H9 (cell line): ENCODE data around the gene GMPS. TPM values are rescaled to one million over a fixed set of nuclear protein-coding genes. Genes with fewer than 3 reads are reported as not detected.

Source experiments
- DNase-seq: peaks from one replicate; pipeline ENCODE4 v3.0.0-alpha.2; 2017
- H2AFZ ChIP-seq: one replicate; pipeline ENCODE4 v1.6.1; 2013; ENCODE audit warnings: mild to moderate bottlenecking, low read length, control low read depth, moderate library complexity
- H2AK5ac ChIP-seq: 2 replicates; pipeline ENCODE4 v1.6.1; 2013; ENCODE audit warnings: low read length, control low read depth, mixed read lengths; ENCODE audit not compliant: insufficient read length
- H2BK120ac ChIP-seq: one replicate; pipeline ENCODE4 v1.6.1; 2013; ENCODE audit warnings: low read depth, mild to moderate bottlenecking, low read length, control low read depth, inconsistent platforms; ENCODE audit not compliant: poor library complexity, severe bottlenecking
- H2BK12ac ChIP-seq: 2 replicates; pipeline ENCODE4 v1.6.1; 2013; ENCODE audit warnings: low read length, control low read depth, mixed read lengths, low read depth; ENCODE audit not compliant: insufficient read length
- H2BK15ac ChIP-seq: 2 replicates; pipeline ENCODE4 v1.6.1; 2013; ENCODE audit warnings: low read depth, low read length, control low read depth
- H2BK20ac ChIP-seq: one replicate; pipeline ENCODE4 v1.6.1; 2013; ENCODE audit warnings: low read depth, mild to moderate bottlenecking, low read length, control low read depth, inconsistent platforms; ENCODE audit not compliant: poor library complexity, severe bottlenecking
- H2BK5ac ChIP-seq: 2 replicates; pipeline ENCODE4 v1.6.1; 2013; ENCODE audit warnings: low read length, control low read depth, mixed read lengths; ENCODE audit not compliant: insufficient read length
- H3K14ac ChIP-seq: 2 replicates; pipeline ENCODE4 v1.6.1; 2013; ENCODE audit warnings: low read length, control low read depth; ENCODE audit not compliant: insufficient read depth
- H3K18ac ChIP-seq: 2 replicates; pipeline ENCODE4 v1.6.1; 2013; ENCODE audit warnings: low read depth, mild to moderate bottlenecking, mixed read lengths, low read length, control low read depth; ENCODE audit not compliant: insufficient read length
- H3K23ac ChIP-seq: 2 replicates; pipeline ENCODE4 v1.6.1; 2013; ENCODE audit warnings: low read length, control low read depth, mixed read lengths, low read depth; ENCODE audit not compliant: insufficient read length
- H3K23me2 ChIP-seq: 2 replicates; pipeline ENCODE4 v1.6.1; 2013; ENCODE audit warnings: low read depth, mild to moderate bottlenecking, mixed read lengths, low read length, control low read depth; ENCODE audit not compliant: insufficient read length, poor library complexity, severe bottlenecking
- H3K27ac ChIP-seq: 2 replicates; pipeline ENCODE4 v1.5.1; 2013; ENCODE audit warnings: low read length, control low read depth, mixed read lengths, low read depth; ENCODE audit not compliant: insufficient read length
- H3K27me3 ChIP-seq: 2 replicates; pipeline ENCODE4 v1.6.1; 2013; ENCODE audit warnings: low read length, control low read depth, inconsistent platforms; ENCODE audit not compliant: insufficient read depth
- H3K4ac ChIP-seq: 2 replicates; pipeline ENCODE4 v1.6.1; 2013; ENCODE audit warnings: low read depth, mild to moderate bottlenecking, control low read depth, inconsistent platforms, low read length, moderate library complexity
- H3K4me1 ChIP-seq: 2 replicates; pipeline ENCODE4 v1.6.1; 2013; ENCODE audit warnings: low read length, control low read depth, inconsistent platforms; ENCODE audit not compliant: insufficient read depth
- H3K4me2 ChIP-seq: 2 replicates; pipeline ENCODE4 v1.6.1; 2013; ENCODE audit warnings: low read length, control low read depth, mixed read lengths; ENCODE audit not compliant: insufficient read length, insufficient read depth
- H3K56ac ChIP-seq: 2 replicates; pipeline ENCODE4 v1.6.1; 2013; ENCODE audit warnings: low read depth, mild to moderate bottlenecking, mixed read lengths, low read length, control low read depth; ENCODE audit not compliant: insufficient read length
- H3K79me1 ChIP-seq: 2 replicates; pipeline ENCODE4 v1.6.1; 2013; ENCODE audit warnings: low read depth, mild to moderate bottlenecking, moderate library complexity, low read length, control low read depth, inconsistent platforms; ENCODE audit not compliant: insufficient read depth, poor library complexity, severe bottlenecking
- H3K79me2 ChIP-seq: 2 replicates; pipeline ENCODE4 v1.6.1; 2013; ENCODE audit warnings: low read length, control low read depth, inconsistent platforms; ENCODE audit not compliant: insufficient read depth
- H3K9ac ChIP-seq: 2 replicates; pipeline ENCODE4 v1.6.1; 2013; ENCODE audit warnings: low read length, control low read depth, mixed read lengths; ENCODE audit not compliant: insufficient read length; ENCODE audit errors: extremely low read depth
- H3K9me3 ChIP-seq: one replicate; pipeline ENCODE4 v1.6.1; 2013; ENCODE audit warnings: low read depth, low read length, inconsistent platforms; ENCODE audit not compliant: control insufficient read depth
- H3T11ph ChIP-seq: one replicate; pipeline ENCODE4 v1.6.1; 2013; ENCODE audit warnings: mild to moderate bottlenecking, low read length, control low read depth, inconsistent platforms
- H4K20me1 ChIP-seq: one replicate; pipeline ENCODE4 v1.6.1; 2013; ENCODE audit not compliant: control insufficient read depth, insufficient read length, insufficient read depth
- H4K5ac ChIP-seq: 2 replicates; pipeline ENCODE4 v1.6.1; 2013; ENCODE audit warnings: low read depth, mild to moderate bottlenecking, mixed read lengths, low read length, control low read depth; ENCODE audit not compliant: insufficient read length
- H4K8ac ChIP-seq: replicated peaks from 2 replicates; pipeline ENCODE4 v1.6.1; 2013; ENCODE audit warnings: low read length, control low read depth, mixed read lengths, low read depth; ENCODE audit not compliant: insufficient read length
- H4K91ac ChIP-seq: 2 replicates; pipeline ENCODE4 v1.6.1; 2013; ENCODE audit warnings: low read depth, mild to moderate bottlenecking, moderate library complexity, mixed read lengths, low read length, control low read depth; ENCODE audit not compliant: insufficient read length
- H3K27ac Mint-ChIP-seq, 3 experiments: 2 replicates in 2 of 3; 3 replicates in 1 of 3; pipeline ENCODE4 v1.8.0; 2020 to 2021; ENCODE audit warnings: mixed read lengths in 3 of 3, mild to moderate bottlenecking in 1 of 3, moderate library complexity in 1 of 3
- H3K27me3 Mint-ChIP-seq: 2 replicates; pipeline ENCODE4 v1.8.0; 2021; ENCODE audit warnings: low read depth, mild to moderate bottlenecking, moderate library complexity, mixed read lengths
- H3K36me3 Mint-ChIP-seq, 3 experiments: 2 replicates in 2 of 3; 3 replicates in 1 of 3; pipeline ENCODE4 v1.8.0; 2020 to 2021; ENCODE audit warnings: low read depth in 3 of 3, mixed read lengths in 3 of 3; ENCODE audit not compliant: insufficient read depth in 1 of 3
- H3K4me1 Mint-ChIP-seq, 2 experiments: 2 replicates each; pipeline ENCODE4 v1.8.0; 2020; ENCODE audit warnings: mixed read lengths in 2 of 2
- H3K4me3 Mint-ChIP-seq, 2 experiments: 2 replicates in 1 of 2; 3 replicates in 1 of 2; pipeline ENCODE4 v1.8.0; 2020 to 2021; ENCODE audit warnings: mild to moderate bottlenecking in 2 of 2, mixed read lengths in 2 of 2, moderate library complexity in 1 of 2
- H3K9me3 Mint-ChIP-seq, 2 experiments: 2 replicates in 1 of 2; 3 replicates in 1 of 2; pipeline ENCODE4 v1.8.0; 2020; ENCODE audit warnings: mild to moderate bottlenecking in 2 of 2, mixed read lengths in 2 of 2, moderate library complexity in 1 of 2
- CTCF ChIP-seq: fragments of 200-600 bp; sonication (generic); conservative IDR thresholded peaks from 3 replicates; pipeline ENCODE4 v1.8.0; 2021; ENCODE audit warnings: antibody characterized with exemption, mild to moderate bottlenecking
- WGBS: extraction: QIAGEN DNeasy Blood & Tissue Kit; methylation state at CpG from one replicate; pipeline ENCODE4 v1.1.7; 2013; ENCODE audit warnings: missing lambda C conversion rate, low lambda C conversion rate, mixed read lengths; ENCODE audit not compliant: insufficient read length; ENCODE audit errors: extremely low coverage; 5-methylcytosine and 5-hydroxymethylcytosine counted together
- total RNA-seq: library from RNA; stranded (reverse); gene quantifications from 2 replicates; pipeline ENCODE4 v1.2.1, GENCODE V29; 2021

GMPS gene
- total RNA-seq, 1 experiment from 2014 or later = 142 TPM

GRCh38 chr3:155981669-155982068, 111.2 kb downstream of the GMPS start:
- no peak overlapping the region for H3K56ac ChIP-seq
- no peak overlapping the region for H4K91ac ChIP-seq
- peaks cover 4% of the 10 kb centered on the region for H3K4me1 ChIP-seq
- no peak overlapping the region for H3K23ac ChIP-seq
- H2BK15ac ChIP-seq = no peak overlapping the region
- no peaks in the 10 kb centered on the region for H3K9me3 ChIP-seq
- H2BK12ac ChIP-seq = no peak overlapping the region
- TF ChIP-seq CTCF = no peak
- H2BK5ac ChIP-seq = no peak overlapping the region
- no peak overlapping the region for H3K18ac ChIP-seq
- H3K4me2 ChIP-seq = no peak overlapping the region
- Mint-ChIP-seq H3K9me3 (no peaks in the 10 kb centered on the region; a peak in 2 of 5 replicates), H3K27ac (no peak overlapping the region), H3K27me3 (no peaks in the 10 kb centered on the region), H3K36me3 (no peaks in the 10 kb centered on the region), H3K4me3 (no peak overlapping the region), H3K4me1 (peaks cover 11 to 13% of the 10 kb centered on the region in 2 experiments; a peak in 3 of 4 replicates)
- no peak for DNase-seq
- no peak overlapping the region for H2AFZ ChIP-seq
- WGBS = no CpG with 5 or more reads among the region's 3 CpGs
- H3K23me2 ChIP-seq = no peaks in the 10 kb centered on the region
- no peak overlapping the region for H2BK120ac ChIP-seq
- H3K9ac ChIP-seq = no peak overlapping the region
- no peak overlapping the region for H2AK5ac ChIP-seq
- no peak overlapping the region for H3K4ac ChIP-seq
- H3T11ph ChIP-seq = no peak overlapping the region
- H4K8ac ChIP-seq = no peak overlapping the region
- H3K14ac ChIP-seq = no peak overlapping the region
- H3K79me1 ChIP-seq = no peaks in the 10 kb centered on the region
- H3K27me3 ChIP-seq = no peaks in the 10 kb centered on the region
- no peak overlapping the region for H3K27ac ChIP-seq
- no peak overlapping the region for H2BK20ac ChIP-seq
- H3K79me2 ChIP-seq = no peaks in the 10 kb centered on the region
- no peaks in the 10 kb centered on the region for H4K20me1 ChIP-seq
- H4K5ac ChIP-seq = no peak overlapping the region
